Fibroblast of lung (primary cell): ENCODE data around the gene GALNT8.

Source experiments
- EZH2 ChIP-seq: IDR thresholded peaks from 2 replicates; pipeline ENCODE4 v1.5.1; 2012; ENCODE audit warnings: low read length, control low read depth, mild to moderate bottlenecking; ENCODE audit errors: missing control alignments
- TF ChIP-seq, protein P1 (sequence below), 2 donors: IDR thresholded peaks in 1 of 2; conservative IDR thresholded peaks in 1 of 2; 1 replicate in 1 of 2; 2 replicates in 1 of 2; pipeline ENCODE4 v1.5.1; 2011 to 2012; ENCODE audit warnings: low read length in 2 of 2, control low read depth in 1 of 2, inconsistent platforms in 1 of 2, low read depth in 1 of 2, mild to moderate bottlenecking in 1 of 2

GRCh38 chr12:4701395-4702190 is 18.6 kb upstream of the GALNT8 start:
- TF ChIP-seq, protein P1, sequence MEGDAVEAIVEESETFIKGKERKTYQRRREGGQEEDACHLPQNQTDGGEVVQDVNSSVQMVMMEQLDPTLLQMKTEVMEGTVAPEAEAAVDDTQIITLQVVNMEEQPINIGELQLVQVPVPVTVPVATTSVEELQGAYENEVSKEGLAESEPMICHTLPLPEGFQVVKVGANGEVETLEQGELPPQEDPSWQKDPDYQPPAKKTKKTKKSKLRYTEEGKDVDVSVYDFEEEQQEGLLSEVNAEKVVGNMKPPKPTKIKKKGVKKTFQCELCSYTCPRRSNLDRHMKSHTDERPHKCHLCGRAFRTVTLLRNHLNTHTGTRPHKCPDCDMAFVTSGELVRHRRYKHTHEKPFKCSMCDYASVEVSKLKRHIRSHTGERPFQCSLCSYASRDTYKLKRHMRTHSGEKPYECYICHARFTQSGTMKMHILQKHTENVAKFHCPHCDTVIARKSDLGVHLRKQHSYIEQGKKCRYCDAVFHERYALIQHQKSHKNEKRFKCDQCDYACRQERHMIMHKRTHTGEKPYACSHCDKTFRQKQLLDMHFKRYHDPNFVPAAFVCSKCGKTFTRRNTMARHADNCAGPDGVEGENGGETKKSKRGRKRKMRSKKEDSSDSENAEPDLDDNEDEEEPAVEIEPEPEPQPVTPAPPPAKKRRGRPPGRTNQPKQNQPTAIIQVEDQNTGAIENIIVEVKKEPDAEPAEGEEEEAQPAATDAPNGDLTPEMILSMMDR (conservative IDR thresholded peaks at IDR 0.05 in 1 of 2, IDR thresholded peaks at IDR 0.05 in 1 of 2; ENCODE audit: low read depth in 1 of 2, low read length in 2 of 2): no peak
- TF ChIP-seq EZH2: no peak
